ENCODE data around the gene CKB. TPM values are rescaled to one million over a fixed set of nuclear protein-coding genes. Genes with fewer than 3 reads are reported as not detected.

The CKB gene
- polyA plus RNA-seq, 2 of the 4 experiments (the other 2 are of a cell fraction), result 52.3 to 79.8 TPM

- Histone ChIP-seq H3K4me3 (peak overlapping the region; percentile 79), H3K4me2 (peak overlapping the region; percentile 100), H3K4me1 (peaks cover 56% of the 10 kb centered on the region), H3K27ac (peak overlapping the region; percentile 71 to 88), H3K9me3 (no peaks in the 10 kb centered on the region)
- WGBS (ENCODE audit: missing lambda C conversion rate), result 13% methylated on average over 34 of the region's 66 CpGs
- peak; percentile 81 for DNase-seq (ENCODE audit: low read depth in 1 of 2, low spot score in 1 of 2)
- ATAC-seq, result peak; percentile 31 to 52
- no peak for FAIRE-seq
- ChIA-PET POLR2A (interaction anchor here (0.7 to 1.4 kb wide), 5 partner anchors 18 to 88 kb away, joined by 3 to 4 read pairs (median 4); no protein-coding TSS in a partner anchor), CTCF (interaction anchor here (1.2 to 10.0 kb wide), 6 partner anchors 11 to 255 kb away, joined by 3 to 489 read pairs (median 56); partner anchors contain the start of genes BAG5 and TRMT61A)
- TF ChIP-seq HOXB5 (CRISPR knock-in tag; IDR thresholded peaks at IDR 0.05) (no peak), FOSL2 (IDR thresholded peaks at IDR 0.05) (no peak), FOSL2 (CRISPR knock-in tag; IDR thresholded peaks at IDR 0.05) (no peak), HOXB13 (CRISPR knock-in tag; IDR thresholded peaks at IDR 0.05; ENCODE audit: low read depth) (no peak), ZFP36 (IDR thresholded peaks at IDR 0.05; ENCODE audit: borderline replicate concordance, partially characterized antibody) (no peak), HOXA7 (CRISPR knock-in tag; IDR thresholded peaks at IDR 0.05) (no peak), ZC3H11A (IDR thresholded peaks at IDR 0.05) (no peak), ATOH8 (CRISPR knock-in tag; IDR thresholded peaks at IDR 0.05; ENCODE audit: low read depth) (no peak), EHF (CRISPR knock-in tag; IDR thresholded peaks at IDR 0.05) (no peak), POLR2A (IDR thresholded peaks at IDR 0.05; ENCODE audit: low read length) (peak; percentile 19; the same call in 1 of the 2 replicates), CTCF (IDR thresholded peaks at IDR 0.05) (peak; percentile 57; the same call in 2 of the 3 replicates), EHMT2 (IDR thresholded peaks at IDR 0.05; ENCODE audit: low read depth) (no peak), SMC3 (IDR thresholded peaks at IDR 0.05) (peak; percentile 57), KDM1A (IDR thresholded peaks at IDR 0.05; ENCODE audit: low read depth) (no peak), BCL3 (IDR thresholded peaks at IDR 0.05) (no peak), REST (IDR thresholded peaks at IDR 0.05) (no peak), ELK1 (IDR thresholded peaks at IDR 0.05; ENCODE audit: low read depth, low read length) (no peak), CEBPB (IDR thresholded peaks at IDR 0.05) (no peak), FOXS1 (CRISPR knock-in tag; IDR thresholded peaks at IDR 0.05) (no peak), JUNB (IDR thresholded peaks at IDR 0.05) (no peak), CHD2 (IDR thresholded peaks at IDR 0.05; ENCODE audit: low read length, partially characterized antibody) (no peak), TFCP2L1 (CRISPR knock-in tag; IDR thresholded peaks at IDR 0.05) (no peak), RFX5 (IDR thresholded peaks at IDR 0.05) (no peak), NFE2L2 (conservative IDR thresholded peaks at IDR 0.05; ENCODE audit: low read length) (no peak), USF2 (IDR thresholded peaks at IDR 0.05) (no peak), MYC (IDR thresholded peaks at IDR 0.05; ENCODE audit: borderline replicate concordance, low read length) (no peak), SREBF2 (IDR thresholded peaks at IDR 0.05) (no peak), PHF8 (IDR thresholded peaks at IDR 0.05; ENCODE audit: borderline replicate concordance, low read depth) (no peak), ZSCAN20 (CRISPR knock-in tag; IDR thresholded peaks at IDR 0.05) (no peak), KDM5A (IDR thresholded peaks at IDR 0.05) (no peak), RCOR1 (IDR thresholded peaks at IDR 0.05; ENCODE audit: low read depth, low read length) (no peak), CBX8 (IDR thresholded peaks at IDR 0.05) (no peak), ZNF302 (CRISPR knock-in tag; IDR thresholded peaks at IDR 0.05) (no peak)
Observed at GRCh38 chr14:103520657-103521437, 1.8 kb downstream of the CKB start.

Measured in A549 (cell line).